ENCODE measurements around the gene MCF2L2.

Gene MCF2L2

GRCh38 chr3:183331498-183331897, 96.9 kb downstream of the MCF2L2 start:
- H3K9me3 ChIP-seq (ENCODE audit: insufficient read depth, low read length), result no peaks in the 10 kb centered on the region
- H3K4me3 ChIP-seq (ENCODE audit: insufficient read length, low read depth), result no peak overlapping the region
- no peak overlapping the region for H3K9ac ChIP-seq (ENCODE audit: insufficient read length, low read depth)
- H3K27me3 ChIP-seq (ENCODE audit: insufficient read depth, insufficient read length), result no peaks in the 10 kb centered on the region
- TF ChIP-seq ZNF274 (IDR thresholded peaks at IDR 0.05; ENCODE audit: low read depth, low read length) (no peak), SUZ12 (IDR thresholded peaks at IDR 0.05; ENCODE audit: extremely low read depth, insufficient read depth, insufficient read length) (no peak), YY1 (IDR thresholded peaks at IDR 0.05; ENCODE audit: insufficient read depth, insufficient read length) (no peak)
- H3K36me3 ChIP-seq (ENCODE audit: insufficient read depth, insufficient read length, low read length), result no peaks in the 10 kb centered on the region
- DNase-seq (ENCODE audit: low read depth, low spot score), result no peak
- H3K4me1 ChIP-seq (ENCODE audit: insufficient read depth, insufficient read length), result peaks cover 4% of the 10 kb centered on the region

- Histone ChIP-seq H3K4me3 (ENCODE audit: insufficient read length, low read depth) (no peak overlapping the region), H3K27me3 (ENCODE audit: insufficient read depth, insufficient read length) (no peaks in the 10 kb centered on the region)
- peak; percentile 75 for DNase-seq (ENCODE audit: low read depth, low spot score)
Observed at GRCh38 chr3:183330881-183331280, 97.5 kb downstream of the MCF2L2 start.

DNA sequence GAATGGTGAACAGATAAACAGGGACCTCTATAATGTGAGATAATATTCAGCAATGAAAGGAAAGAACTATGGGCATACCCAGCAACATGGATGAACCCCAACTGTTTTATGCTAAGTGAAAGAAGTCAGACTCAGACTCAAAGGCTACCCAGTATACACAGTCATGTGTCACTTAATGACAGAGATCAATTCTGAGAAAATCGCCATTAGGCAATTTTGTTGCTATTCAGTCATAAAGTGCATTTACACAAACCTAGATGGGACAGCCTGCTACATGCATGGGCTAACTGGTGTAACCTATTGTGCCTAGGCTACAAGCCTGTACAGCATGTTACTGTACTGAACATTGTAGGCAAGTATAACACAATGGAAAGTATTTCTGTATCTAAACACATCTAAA, 98.9 kb downstream of the MCF2L2 start:
- Histone ChIP-seq H3K36me3 (ENCODE audit: insufficient read depth, insufficient read length, low read length) (no peaks in the 10 kb centered on the region), H3K4me1 (ENCODE audit: insufficient read depth, insufficient read length) (peaks cover 4% of the 10 kb centered on the region), H3K9me3 (ENCODE audit: insufficient read depth, low read length) (no peaks in the 10 kb centered on the region), H3K9ac (ENCODE audit: insufficient read length, low read depth) (no peak overlapping the region), H3K27me3 (ENCODE audit: insufficient read depth, insufficient read length) (no peaks in the 10 kb centered on the region), H3K4me3 (ENCODE audit: insufficient read length, low read depth) (no peak overlapping the region)
- DNase-seq (ENCODE audit: low read depth, low spot score), result no peak
- TF ChIP-seq SUZ12 (IDR thresholded peaks at IDR 0.05; ENCODE audit: extremely low read depth, insufficient read depth, insufficient read length) (no peak), YY1 (IDR thresholded peaks at IDR 0.05; ENCODE audit: insufficient read depth, insufficient read length) (no peak), ZNF274 (IDR thresholded peaks at IDR 0.05; ENCODE audit: low read depth, low read length) (no peak)

More at GRCh38 chr3:183330881-183331280, 97.5 kb downstream of the MCF2L2 start:
- Histone ChIP-seq H3K9ac (ENCODE audit: insufficient read length, low read depth) (no peak overlapping the region), H3K36me3 (ENCODE audit: insufficient read depth, insufficient read length, low read length) (no peaks in the 10 kb centered on the region), H3K9me3 (ENCODE audit: insufficient read depth, low read length) (no peaks in the 10 kb centered on the region), H3K4me1 (ENCODE audit: insufficient read depth, insufficient read length) (peaks cover 4% of the 10 kb centered on the region)
- no peak for TF ChIP-seq YY1 (IDR thresholded peaks at IDR 0.05; ENCODE audit: insufficient read depth, insufficient read length)
- TF ChIP-seq ZNF274 (IDR thresholded peaks at IDR 0.05; ENCODE audit: low read depth, low read length), result no peak
- no peak for TF ChIP-seq SUZ12 (IDR thresholded peaks at IDR 0.05; ENCODE audit: extremely low read depth, insufficient read depth, insufficient read length)

DNA sequence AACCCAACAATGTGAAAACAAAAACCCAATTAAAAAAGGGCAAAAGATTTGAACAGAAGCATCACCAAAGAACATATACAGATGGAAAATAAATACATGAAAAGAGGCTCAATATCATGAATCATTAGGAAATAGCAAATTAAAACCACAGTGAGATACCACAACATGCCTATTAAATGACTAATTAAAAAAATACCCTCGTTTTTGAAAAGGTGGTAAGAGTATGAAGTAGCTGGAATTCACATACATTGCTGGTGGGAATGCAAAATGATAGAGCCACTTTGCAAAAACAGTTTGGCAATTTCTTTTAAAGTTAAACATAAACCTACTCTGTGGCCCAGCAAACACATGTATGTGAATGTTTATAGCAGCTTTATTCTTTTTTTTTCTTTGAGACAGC, 99.6 kb downstream of the MCF2L2 start:
- no peaks in the 10 kb centered on the region for H3K36me3 ChIP-seq (ENCODE audit: insufficient read depth, insufficient read length, low read length)
- no peak for TF ChIP-seq YY1 (IDR thresholded peaks at IDR 0.05; ENCODE audit: insufficient read depth, insufficient read length)
- no peak for TF ChIP-seq ZNF274 (IDR thresholded peaks at IDR 0.05; ENCODE audit: low read depth, low read length)
- TF ChIP-seq SUZ12 (IDR thresholded peaks at IDR 0.05; ENCODE audit: extremely low read depth, insufficient read depth, insufficient read length), result no peak
- H3K27me3 ChIP-seq (ENCODE audit: insufficient read depth, insufficient read length), result no peaks in the 10 kb centered on the region
- H3K9ac ChIP-seq (ENCODE audit: insufficient read length, low read depth), result no peak overlapping the region
- no peak for DNase-seq (ENCODE audit: low read depth, low spot score)
- H3K4me3 ChIP-seq (ENCODE audit: insufficient read length, low read depth), result no peak overlapping the region
- peaks cover 4% of the 10 kb centered on the region for H3K4me1 ChIP-seq (ENCODE audit: insufficient read depth, insufficient read length)
- no peaks in the 10 kb centered on the region for H3K9me3 ChIP-seq (ENCODE audit: insufficient read depth, low read length)

DNA sequence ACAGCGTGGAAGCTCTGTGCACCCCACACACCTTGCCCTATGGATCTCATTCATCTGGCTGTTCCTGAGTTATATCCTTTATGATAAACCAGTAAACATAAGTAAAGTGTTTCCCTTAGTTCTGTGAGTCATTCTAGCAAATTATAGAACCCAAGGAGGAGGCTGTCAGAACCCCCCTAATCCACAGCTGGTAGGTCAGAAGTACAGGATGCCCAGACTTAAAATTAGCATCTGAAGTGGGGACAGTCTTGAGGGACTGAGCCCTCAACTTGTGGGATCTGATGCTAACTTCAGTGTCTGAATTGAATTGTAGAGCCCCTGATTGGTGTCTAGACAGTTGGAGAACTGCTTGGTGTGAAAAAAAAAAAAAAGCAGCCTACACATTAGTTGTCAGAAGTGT, 100.3 kb downstream of the MCF2L2 start:
- no peak for DNase-seq (ENCODE audit: low read depth, low spot score)
- peaks cover 4% of the 10 kb centered on the region for H3K4me1 ChIP-seq (ENCODE audit: insufficient read depth, insufficient read length)
- H3K9me3 ChIP-seq (ENCODE audit: insufficient read depth, low read length), result no peaks in the 10 kb centered on the region
- TF ChIP-seq ZNF274 (IDR thresholded peaks at IDR 0.05; ENCODE audit: low read depth, low read length) (no peak), YY1 (IDR thresholded peaks at IDR 0.05; ENCODE audit: insufficient read depth, insufficient read length) (no peak), SUZ12 (IDR thresholded peaks at IDR 0.05; ENCODE audit: extremely low read depth, insufficient read depth, insufficient read length) (no peak)
- no peak overlapping the region for H3K9ac ChIP-seq (ENCODE audit: insufficient read length, low read depth)
- H3K36me3 ChIP-seq (ENCODE audit: insufficient read depth, insufficient read length, low read length), result no peaks in the 10 kb centered on the region
- no peaks in the 10 kb centered on the region for H3K27me3 ChIP-seq (ENCODE audit: insufficient read depth, insufficient read length)
- no peak overlapping the region for H3K4me3 ChIP-seq (ENCODE audit: insufficient read length, low read depth)

DNA sequence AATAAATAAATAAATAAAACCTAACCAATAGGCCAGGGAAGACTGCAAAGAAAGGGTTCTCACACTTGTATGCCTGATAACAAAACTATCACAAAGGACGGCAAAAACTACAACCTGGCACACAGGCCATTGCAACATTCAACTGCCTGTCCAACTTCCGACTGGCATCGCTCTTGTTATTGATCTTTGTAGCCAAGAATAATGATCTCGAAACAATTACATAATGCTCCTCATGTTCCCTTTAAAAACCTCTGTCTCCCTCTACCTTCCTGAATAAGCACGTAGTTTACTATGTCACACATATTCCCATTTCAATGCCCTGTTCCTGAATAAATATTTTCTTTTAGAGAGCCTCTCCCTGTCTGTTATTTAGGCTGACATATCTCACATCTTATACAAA, 101.1 kb downstream of the MCF2L2 start:
- Histone ChIP-seq H3K27me3 (ENCODE audit: insufficient read depth, insufficient read length) (no peaks in the 10 kb centered on the region), H3K4me1 (ENCODE audit: insufficient read depth, insufficient read length) (peaks cover 4% of the 10 kb centered on the region)

DNA sequence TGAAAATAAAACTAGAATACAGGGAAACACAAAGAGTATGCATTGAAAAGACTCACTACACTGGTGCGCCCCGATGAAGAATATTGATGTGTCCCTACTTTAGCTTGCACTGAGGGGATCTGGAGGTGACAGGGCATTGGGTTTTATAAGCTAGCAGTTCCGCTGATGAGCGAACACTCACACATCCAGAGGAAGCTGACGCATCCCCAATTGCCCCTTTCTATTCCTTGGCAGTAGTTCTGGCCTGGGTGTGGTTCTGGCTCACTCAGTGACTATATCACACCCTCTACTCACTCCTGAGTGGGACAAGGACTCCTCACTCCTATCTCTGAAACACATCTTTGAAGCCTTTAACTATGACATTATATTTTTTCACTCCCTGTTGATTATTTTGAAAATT, 104.3 kb downstream of the MCF2L2 start:
- Histone ChIP-seq H3K36me3 (ENCODE audit: insufficient read depth, insufficient read length, low read length) (no peaks in the 10 kb centered on the region), H3K27me3 (ENCODE audit: insufficient read depth, insufficient read length) (no peaks in the 10 kb centered on the region), H3K4me3 (ENCODE audit: insufficient read length, low read depth) (no peak overlapping the region), H3K9me3 (ENCODE audit: insufficient read depth, low read length) (no peaks in the 10 kb centered on the region), H3K9ac (ENCODE audit: insufficient read length, low read depth) (no peak overlapping the region), H3K4me1 (ENCODE audit: insufficient read depth, insufficient read length) (peaks cover 4% of the 10 kb centered on the region)
- no peak for DNase-seq (ENCODE audit: low read depth, low spot score)
- TF ChIP-seq ZNF274 (IDR thresholded peaks at IDR 0.05; ENCODE audit: low read depth, low read length), result no peak
- no peak for TF ChIP-seq SUZ12 (IDR thresholded peaks at IDR 0.05; ENCODE audit: extremely low read depth, insufficient read depth, insufficient read length)
- no peak for TF ChIP-seq YY1 (IDR thresholded peaks at IDR 0.05; ENCODE audit: insufficient read depth, insufficient read length)

More for the DNA sequence above, 101.1 kb downstream of the MCF2L2 start:
- no peak for TF ChIP-seq SUZ12 (IDR thresholded peaks at IDR 0.05; ENCODE audit: extremely low read depth, insufficient read depth, insufficient read length)
- TF ChIP-seq YY1 (IDR thresholded peaks at IDR 0.05; ENCODE audit: insufficient read depth, insufficient read length), result no peak
- no peak for TF ChIP-seq ZNF274 (IDR thresholded peaks at IDR 0.05; ENCODE audit: low read depth, low read length)
- no peaks in the 10 kb centered on the region for H3K36me3 ChIP-seq (ENCODE audit: insufficient read depth, insufficient read length, low read length)
- no peak overlapping the region for H3K4me3 ChIP-seq (ENCODE audit: insufficient read length, low read depth)
- H3K9me3 ChIP-seq (ENCODE audit: insufficient read depth, low read length), result no peaks in the 10 kb centered on the region
- H3K9ac ChIP-seq (ENCODE audit: insufficient read length, low read depth), result no peak overlapping the region
- no peak for DNase-seq (ENCODE audit: low read depth, low spot score)

All from NT2/D1 (cell line).